Cardiac muscle cell (in vitro differentiated cells and primary cell): ENCODE results near the gene BAIAP2. TPM values are rescaled to one million over a fixed set of nuclear protein-coding genes. Genes with fewer than 3 reads are reported as not detected.

Experiments
- DNase-seq, 2 donors: peaks; one replicate each; pipeline versions ENCODE4 v3.0.0 to v3.0.0-alpha.2; 2010 to 2017; ENCODE audit warnings: low read depth in 1 of 2, low spot score in 1 of 2
- H3K27ac ChIP-seq: fragments of 200-600 bp; sonication (generic); 2 replicates; pipeline ENCODE4 v1.5.1; 2016
- H3K27me3 ChIP-seq: fragments of 200-600 bp; sonication (generic); 2 replicates; pipeline ENCODE4 v1.6.0; 2016; ENCODE audit warnings: control low read depth
- H3K36me3 ChIP-seq: fragments of 200-600 bp; sonication (generic); 2 replicates; pipeline ENCODE4 v1.5.1; 2016; ENCODE audit warnings: control low read depth
- H3K4me1 ChIP-seq: fragments of 200-600 bp; sonication (generic); 2 replicates; pipeline ENCODE4 v1.8.1; 2017; ENCODE audit warnings: low read depth, mild to moderate bottlenecking, mixed run types
- H3K4me3 ChIP-seq: fragments of 200-600 bp; sonication (generic); 2 replicates; pipeline ENCODE4 v1.5.1; 2016; ENCODE audit warnings: mild to moderate bottlenecking
- H3K9me3 ChIP-seq: fragments of 200-600 bp; sonication (generic); 2 replicates; pipeline ENCODE4 v1.5.1; 2017; ENCODE audit warnings: low read depth, mild to moderate bottlenecking, control low read depth
- CTCF ChIP-seq: IDR thresholded peaks from 2 replicates; pipeline ENCODE4 v1.5.1; 2012; ENCODE audit warnings: low read depth, mild to moderate bottlenecking, low read length
- polyA plus RNA-seq: library from polyadenylated mRNA; unstranded; fragments of >200 nt; fragmentation: Nextera tagmentation; extraction: Ambion mirVana; gene quantifications from 2 replicates; pipeline ENCODE4 v1.2.1, GENCODE V29; 2016
- total RNA-seq: library from RNA; depleted of rRNA; stranded (reverse); fragments of >200 nt; gene quantifications from 2 replicates; pipeline ENCODE4 v1.2.3, GENCODE V29; 2016

The BAIAP2 gene
- total and polyA plus RNA-seq, 2 experiments from 2014 or later, result 22.5 to 24.9 TPM

- Histone ChIP-seq H3K27me3 (no peaks in the 10 kb centered on the region), H3K27ac (no peak overlapping the region), H3K4me1 (peaks cover 16% of the 10 kb centered on the region), H3K36me3 (no peaks in the 10 kb centered on the region), H3K9me3 (no peaks in the 10 kb centered on the region), H3K4me3 (no peak overlapping the region)
- no peak for DNase-seq
- TF ChIP-seq CTCF, result no peak
Observed at GRCh38 chr17:81031566-81032550, 3.1 kb upstream of the BAIAP2 start.

GRCh38 chr17:81032641-81033480 lies 2.1 kb upstream of the BAIAP2 start:
- no peak for DNase-seq
- no peak for TF ChIP-seq CTCF
- Histone ChIP-seq H3K4me3 (no peak overlapping the region), H3K4me1 (peaks cover 11% of the 10 kb centered on the region), H3K36me3 (no peaks in the 10 kb centered on the region), H3K27ac (no peak overlapping the region), H3K9me3 (no peaks in the 10 kb centered on the region), H3K27me3 (no peaks in the 10 kb centered on the region)

GRCh38 chr17:81033535-81034167 lies 1.3 kb upstream of the BAIAP2 start:
- H3K4me3 ChIP-seq, result peak overlapping the region; percentile 71
- H3K9me3 ChIP-seq, result no peaks in the 10 kb centered on the region
- DNase-seq, result no peak
- H3K36me3 ChIP-seq, result no peaks in the 10 kb centered on the region
- H3K27me3 ChIP-seq, result no peaks in the 10 kb centered on the region
- H3K27ac ChIP-seq, result no peak overlapping the region
- peaks cover 5% of the 10 kb centered on the region for H3K4me1 ChIP-seq
- no peak for TF ChIP-seq CTCF

GRCh38 chr17:81034168-81034777 lies 678 bp upstream of the BAIAP2 start:
- no peak for TF ChIP-seq CTCF
- Histone ChIP-seq H3K27me3 (no peaks in the 10 kb centered on the region), H3K4me1 (peaks cover 4% of the 10 kb centered on the region), H3K36me3 (no peaks in the 10 kb centered on the region), H3K4me3 (peak overlapping the region; percentile 71), H3K27ac (no peak overlapping the region), H3K9me3 (no peaks in the 10 kb centered on the region)
- DNase-seq, result no peak
